Heart right ventricle (tissue), 16 donors: Measurements from ENCODE around the gene PGF. TPM values are rescaled to one million over a fixed set of nuclear protein-coding genes. Genes with fewer than 3 reads are reported as not detected.

ENCODE experiments used
- ATAC-seq, 8 donors: fragments of 200-7000 bp; cut with Tn5 transposase; one replicate each; pipeline ENCODE4 v1.9.1; 2020; ENCODE audit warnings: mild to moderate bottlenecking in 8 of 8, moderate library complexity in 8 of 8, moderate number of reproducible peaks in 1 of 8
- DNase-seq, 2 donors: peaks; one replicate each; pipeline ENCODE4 v3.0.0-alpha.2; 2020
- H3K27ac ChIP-seq, 10 donors: fragments of 200-600 bp; sonication (generic) in 2 of 10; one replicate each; pipeline versions ENCODE4 v1.5.0 to v1.8.0; 2020 to 2022; ENCODE audit warnings: mild to moderate bottlenecking in 3 of 10
- H3K27me3 ChIP-seq, 7 donors: fragments of 200-600 bp; one replicate each; pipeline ENCODE4 v1.8.0; 2021 to 2022; ENCODE audit warnings: mild to moderate bottlenecking in 2 of 7
- H3K36me3 ChIP-seq, 9 donors: fragments of 200-600 bp; sonication (generic) in 1 of 9; one replicate each; pipeline versions ENCODE4 v1.5.0 to v1.8.0; 2020 to 2022; ENCODE audit warnings: mild to moderate bottlenecking in 2 of 9
- H3K4me1 ChIP-seq, 9 donors: fragments of 200-600 bp; sonication (generic) in 1 of 9; one replicate each; pipeline versions ENCODE4 v1.5.0 to v1.8.0; 2020 to 2022; ENCODE audit warnings: mild to moderate bottlenecking in 4 of 9
- H3K4me3 ChIP-seq, 10 donors: fragments of 200-600 bp; sonication (generic) in 2 of 10; one replicate each; pipeline versions ENCODE4 v1.5.0 to v1.8.0; 2020 to 2022; ENCODE audit warnings: mild to moderate bottlenecking in 7 of 10, moderate library complexity in 2 of 10
- H3K9me3 ChIP-seq, 11 donors: fragments of 200-600 bp in 10 of 11; sonication (generic) in 2 of 11; one replicate each; pipeline versions ENCODE4 v1.5.0 to v1.8.0; 2013 to 2022; ENCODE audit warnings: mild to moderate bottlenecking in 2 of 11, control low read depth in 1 of 11, moderate library complexity in 1 of 11
- CTCF ChIP-seq, 9 donors: fragments of 200-600 bp; sonication (generic) in 2 of 9; IDR thresholded peaks; one replicate each; pipeline versions ENCODE4 v1.5.0 to v1.8.0; 2021 to 2022; ENCODE audit warnings: antibody characterized with exemption in 9 of 9, mild to moderate bottlenecking in 5 of 9, moderate library complexity in 1 of 9
- WGBS, 2 donors: extraction: QIAGEN DNeasy Blood & Tissue Kit; methylation state at CpG; one replicate each; pipeline ENCODE4 v1.1.7; 2013; ENCODE audit warnings: inconsistent platforms in 1 of 2; 5-methylcytosine and 5-hydroxymethylcytosine counted together
- intact Hi-C, 10 donors: fragments of 100-400 bp; cut with DNase I; formaldehyde crosslinking; loops; one replicate each; pipeline versions ENCODE4 v1.11.1 to v1.14.2; 2022
- polyA plus RNA-seq, 2 donors: library from polyadenylated mRNA; stranded (reverse); fragments of 200-250 nt; gene quantifications; one replicate each; pipeline ENCODE4 v1.2.3, GENCODE V29; 2013
- total RNA-seq, 10 donors: library from RNA; stranded (reverse); fragmentation: NEBNext Ultra II Directional in 3 of 10; extraction: Animal tissue kit (Norgen Biotek cat#: 25700) in 3 of 10; gene quantifications; one replicate each; pipeline versions ENCODE4 v1.2.1 to v1.2.4, GENCODE V29; 2021 to 2023
- donor health status: Arrhythmogenic right ventricular cardiomyopathy.
- donor health status: ischemic (EF 13 %, LVEDD 7.1; RV severe dilation, severe dysfunction).
- donor health status: healthy with polysubstance abuse.
- donor health status: DM: no; HTN: yes; CAD: no.
- donor health status: DM: no; HTN: no; CAD: no.
- donor health status: ischemic (EF 25% LVEDD 6.9; RV normal size, moderate dysfunction).
- donor health status: ischemic (EF 25% LVEDD 5.7; RV mildly dilated, moderate dysfunction).
- donor health status: healthy.
- donor health status: DM: yes; HTN: yes; CAD: no.
- donor health status: Ischemic cardiomyopathy.
- donor health status: ischemic (EF 35%, LVEDD 5.7; RV mildly dilated, moderate dysfunction).
- donor health status: nonischemic (EF 11% LVEDD 7.7; RV severe dilation, severe dysfunction).
- donor health status: DM: yes; HTN: yes; CAD: no.
- donor health status: PGD.
- donor health status: ischemic (EF 29% LVEDD 5.4; RV normal size, mild dysfunction).
- donor health status: nonischemic (EF 23%, LVEDD 6.1; RV moderate dilation, normal function).

The PGF gene
- total and polyA plus RNA-seq, 12 donors, result 2.1 to 22.5 (median 6.3) TPM

- peaks cover 11 to 81% (median 48%) of the 10 kb centered on the region in 9 donors for H3K4me1 ChIP-seq
- peak overlapping the region in 1 of 10 donors; percentile 41 for H3K27ac ChIP-seq
- 77 to 78% methylated on average over 11 of the region's 11 CpGs for WGBS, 2 donors
Observed at GRCh38 chr14:74978416-74978947, 23.1 kb upstream of the PGF start.

GRCh38 chr14:74977901-74978385, 22.5 kb upstream of the PGF start:
- intact Hi-C loops, result no loop called here
- Histone ChIP-seq H3K36me3 (no peaks in the 10 kb centered on the region), H3K4me3 (no peak overlapping the region), H3K27me3 (no peaks in the 10 kb centered on the region), H3K4me1 (peaks cover 16 to 86% (median 54%) of the 10 kb centered on the region in 9 donors), H3K9me3 (no peaks in the 10 kb centered on the region), H3K27ac (peak overlapping the region in 1 of 10 donors; percentile 41)
- TF ChIP-seq CTCF (IDR thresholded peaks at IDR 0.05), result no peak
- 74% methylated on average over 5 to 6 of the region's 6 CpGs for WGBS, 2 donors
- ATAC-seq, result no peak
- DNase-seq, result no peak

More at GRCh38 chr14:74978416-74978947, 23.1 kb upstream of the PGF start:
- DNase-seq (no peak), ATAC-seq (no peak)
- Histone ChIP-seq H3K27me3 (no peaks in the 10 kb centered on the region), H3K4me3 (no peak overlapping the region), H3K9me3 (no peaks in the 10 kb centered on the region), H3K36me3 (no peaks in the 10 kb centered on the region)
- no peak for TF ChIP-seq CTCF (IDR thresholded peaks at IDR 0.05)
- intact Hi-C loops, result no loop called here

GRCh38 chr14:74977164-74977900, 21.9 kb upstream of the PGF start:
- H3K36me3 ChIP-seq, result no peaks in the 10 kb centered on the region
- H3K27me3 ChIP-seq, result no peaks in the 10 kb centered on the region
- intact Hi-C loops, result no loop called here
- whole genome bisulfite sequencing, 2 donors, result 90 to 91% methylated on average over 12 of the region's 12 CpGs
- DNase-seq (no peak), ATAC-seq (no peak)
- H3K4me3 ChIP-seq, result no peak overlapping the region
- no peak overlapping the region for H3K27ac ChIP-seq
- no peak for TF ChIP-seq CTCF (IDR thresholded peaks at IDR 0.05)
- H3K9me3 ChIP-seq, result no peaks in the 10 kb centered on the region
- peaks cover 16 to 90% (median 58%) of the 10 kb centered on the region in 9 donors for H3K4me1 ChIP-seq

GRCh38 chr14:74976264-74977113, 21.1 kb upstream of the PGF start:
- H3K27ac ChIP-seq, result peak overlapping the region in 3 of 10 donors; percentile 1 to 81 (median 74)
- no peak for ATAC-seq
- no peak for DNase-seq
- no peaks in the 10 kb centered on the region for H3K36me3 ChIP-seq
- H3K4me3 ChIP-seq, result no peak overlapping the region
- no peaks in the 10 kb centered on the region for H3K27me3 ChIP-seq
- WGBS, 2 donors, result 85 to 87% methylated on average over 11 of the region's 11 CpGs
- H3K4me1 ChIP-seq, result peaks cover 16 to 83% (median 52%) of the 10 kb centered on the region in 9 donors
- H3K9me3 ChIP-seq, result no peaks in the 10 kb centered on the region
- TF ChIP-seq CTCF (IDR thresholded peaks at IDR 0.05), result no peak
- intact Hi-C loops, result no loop called here
